HepG2 (cell line): ENCODE results near the gene GDAP1L1.

Experiments used
- EZH2 ChIP-seq: conservative IDR thresholded peaks from 2 replicates; pipeline ENCODE4 v1.6.1; 2012; ENCODE audit warnings: mild to moderate bottlenecking, low read depth, low read length, moderate library complexity
- GABPA ChIP-seq, 2 experiments: IDR thresholded peaks; 2 replicates each; pipeline ENCODE4 v1.6.1; 2011 to 2016; ENCODE audit warnings: low read depth in 2 of 2, low read length in 1 of 2, missing biosample characterization in 1 of 2, missing genetic modification characterization in 1 of 2

DNA sequence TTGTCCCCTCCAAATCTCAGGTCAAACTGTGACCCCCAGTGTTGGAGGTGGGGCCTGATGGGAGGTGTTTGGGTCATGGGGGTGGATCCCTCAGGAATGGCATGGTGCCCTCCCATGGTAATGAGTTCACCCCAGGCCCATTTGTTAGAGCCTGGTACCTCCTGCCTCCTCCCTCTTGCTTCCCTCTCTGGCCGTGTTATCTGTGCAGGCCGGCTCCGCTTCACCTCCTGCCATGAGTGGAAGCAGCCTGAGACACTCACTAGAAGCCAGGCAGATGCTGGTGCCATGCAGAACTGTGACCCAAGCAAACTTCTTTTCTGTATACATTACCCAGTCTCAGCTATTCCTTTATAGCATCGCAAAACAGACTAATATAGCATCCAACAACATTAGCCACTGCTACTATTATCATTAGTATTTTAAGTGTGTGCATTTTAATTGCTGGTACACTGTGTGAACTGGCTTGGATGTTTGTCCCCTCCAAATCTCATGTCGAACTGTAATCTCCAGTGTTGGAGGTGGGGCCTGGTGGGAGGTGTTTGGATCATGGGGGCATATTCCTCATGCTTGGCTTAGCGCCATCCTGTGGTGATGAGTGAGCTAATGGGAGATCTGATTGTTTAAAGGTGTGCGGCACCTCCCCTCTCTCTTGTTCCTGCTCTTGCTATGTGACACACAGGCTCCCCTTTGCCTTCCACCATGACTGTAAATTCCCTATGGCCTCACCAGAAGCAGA is 24.3 kb upstream of the GDAP1L1 start:
- TF ChIP-seq GABPA (IDR thresholded peaks at IDR 0.05; ENCODE audit: low read depth, low read length) = no peak
- TF ChIP-seq GABPA (CRISPR knock-in tag; IDR thresholded peaks at IDR 0.05; ENCODE audit: low read depth) = no peak
- TF ChIP-seq EZH2 = no peak
